Forelimb muscle (tissue), 1 donor: ENCODE data around the gene MCTP1. TPM values are rescaled to one million over a fixed set of nuclear protein-coding genes. Genes with fewer than 3 reads are reported as not detected.
"Not testable (repeated sequence)": the region's sequence is repeated elsewhere in the genome, so short reads cannot be mapped to it uniquely, and the experiment has no call there.

Experiments
- DNase-seq: peaks from one replicate; pipeline ENCODE4 v3.0.0-alpha.2; 2013; ENCODE audit warnings: low read depth
- polyA plus RNA-seq: library from polyadenylated mRNA; unstranded; fragments of 120-200 nt; gene quantifications from one replicate; pipeline ENCODE4 v1.2.1, GENCODE V29; 2013; ENCODE audit not compliant: insufficient read length

The MCTP1 gene
- polyA plus RNA-seq, 1 donor = 7.2 TPM

DNA sequence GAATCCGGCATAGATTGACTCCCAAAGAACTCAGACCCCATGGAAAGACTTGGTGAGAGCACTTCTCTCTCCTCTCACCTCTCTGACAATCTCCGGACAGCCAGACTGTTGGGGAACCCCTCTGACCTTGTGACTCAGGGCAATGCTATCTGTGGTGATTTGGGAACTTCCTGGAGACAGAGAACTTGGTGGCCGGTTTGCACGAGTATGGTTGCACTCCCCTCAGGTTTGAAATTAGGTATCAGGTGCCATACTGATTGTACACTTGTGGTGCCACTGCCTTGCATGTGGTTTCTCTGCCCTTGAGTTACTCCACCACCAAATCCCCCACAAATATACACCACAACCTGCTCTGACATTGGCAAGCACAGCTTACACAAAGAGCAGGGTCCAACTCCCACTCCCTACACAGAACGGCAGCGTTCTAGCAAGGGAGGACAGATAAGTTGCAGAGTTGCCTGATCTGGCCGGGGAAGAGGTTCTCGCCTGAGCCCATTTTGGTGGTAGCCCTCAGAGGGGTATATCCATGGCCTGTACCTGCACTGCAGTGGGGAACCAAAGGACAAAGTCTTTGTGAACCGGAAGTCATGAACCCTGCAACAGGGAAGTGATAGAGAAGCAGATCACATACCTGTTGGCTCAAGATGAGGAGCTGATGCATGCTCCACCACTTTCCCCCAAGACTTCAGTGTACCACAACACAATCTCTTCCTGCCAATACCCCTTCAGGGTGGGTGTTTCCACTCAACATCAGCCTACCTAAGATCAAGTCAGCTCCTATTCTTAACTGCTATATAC is 255.1 kb downstream of the MCTP1 start:
- no peak for DNase-seq

DNA sequence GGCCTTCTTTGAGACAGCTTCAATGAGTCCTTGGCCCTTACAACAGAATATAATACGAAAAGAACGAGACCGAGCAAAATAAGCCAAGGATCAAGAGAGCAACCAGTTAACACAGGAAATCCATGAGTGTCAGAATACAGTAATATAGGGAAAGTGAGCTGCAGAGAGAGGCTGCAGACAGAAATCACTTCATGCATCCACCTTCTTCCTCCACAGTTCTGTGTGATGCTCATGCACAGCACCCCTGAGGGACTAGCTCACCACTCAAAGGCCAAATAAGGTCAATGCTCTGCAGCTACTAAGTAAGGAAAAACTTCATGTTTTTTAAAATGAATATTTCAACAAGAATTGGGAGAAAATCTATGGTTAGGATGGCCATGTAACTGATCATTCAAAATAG is 257.1 kb downstream of the MCTP1 start:
- no peak for DNase-seq

DNA sequence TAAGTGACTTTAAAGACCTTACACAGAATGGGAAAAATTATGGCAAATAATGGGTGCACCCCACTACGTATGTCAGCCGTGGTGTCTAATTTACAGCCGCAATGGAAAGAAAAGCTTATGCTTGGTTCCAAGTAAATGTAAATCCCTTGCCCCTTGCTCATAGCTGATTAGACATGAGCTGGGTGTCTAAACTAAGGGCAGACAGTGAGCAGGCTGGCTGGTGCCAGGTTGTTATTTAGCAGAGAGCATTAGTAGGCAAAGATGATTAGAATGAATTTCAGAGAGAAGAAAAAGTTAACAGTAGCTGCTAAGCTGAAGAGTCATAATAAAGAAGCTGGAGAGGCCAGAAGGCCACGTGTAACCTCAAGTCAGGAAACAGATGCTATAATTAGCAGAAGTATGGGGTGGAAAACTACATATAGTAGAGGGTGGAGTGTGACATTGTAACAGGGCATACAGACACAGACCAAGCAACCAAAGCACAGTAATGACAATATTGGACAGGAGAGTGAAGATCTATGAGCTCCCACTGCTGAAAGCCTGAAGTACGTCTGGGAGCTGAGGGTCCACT is 257.7 kb downstream of the MCTP1 start:
- DNase-seq = peak; percentile 9

DNA sequence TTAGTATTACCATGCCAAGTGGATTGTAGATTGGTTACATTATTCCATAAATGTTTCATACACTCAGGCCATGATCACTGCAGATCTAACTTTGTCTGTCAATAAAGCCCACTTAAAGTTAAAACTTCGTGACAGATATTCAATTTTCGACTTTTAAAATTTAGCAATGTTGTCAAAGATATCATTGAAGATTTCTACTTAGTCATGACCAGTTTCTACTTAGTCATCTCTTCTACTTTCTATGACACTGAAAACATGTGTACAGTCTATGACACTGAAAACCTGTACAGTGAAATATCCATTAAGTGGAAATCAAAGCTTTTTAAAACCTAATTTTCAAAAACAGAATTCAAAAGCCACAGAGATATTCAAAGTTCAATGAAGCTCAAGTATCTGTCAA is 258.2 kb downstream of the MCTP1 start:
- no peak for DNase-seq

DNA sequence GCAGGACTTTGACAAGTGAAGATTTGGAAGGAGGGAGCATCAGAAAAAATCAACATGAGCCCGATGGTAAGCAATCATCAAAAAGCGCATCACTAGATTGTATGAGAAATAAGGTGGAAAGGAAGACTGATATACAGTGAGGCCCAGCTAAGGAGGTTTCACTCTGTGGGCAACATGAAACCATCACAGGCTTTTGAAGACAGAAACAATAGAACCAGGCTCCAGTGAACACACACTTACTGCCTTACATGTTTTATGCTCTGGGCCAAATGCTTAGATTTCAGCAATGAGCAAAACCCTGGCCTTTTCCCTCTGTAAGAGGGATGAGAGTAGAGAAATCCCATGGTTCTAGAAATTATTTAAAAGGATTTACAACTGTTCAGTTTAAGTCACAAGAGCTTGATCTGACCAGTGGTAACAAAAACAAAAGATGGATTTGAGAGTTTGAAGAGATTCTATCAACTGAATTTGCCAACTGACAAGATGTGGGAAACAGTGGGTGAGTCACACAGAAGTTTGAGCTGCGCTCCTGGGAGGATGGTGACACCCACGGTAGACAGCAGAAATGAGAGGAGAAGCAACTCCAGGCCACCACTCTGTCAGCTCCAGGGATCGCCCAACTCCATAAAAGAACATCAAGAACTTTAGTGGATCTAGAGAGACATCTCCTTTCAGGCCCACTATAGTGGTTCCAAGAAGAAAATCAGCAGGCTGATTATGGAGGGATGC is 261.8 kb downstream of the MCTP1 start:
- no peak for DNase-seq

DNA sequence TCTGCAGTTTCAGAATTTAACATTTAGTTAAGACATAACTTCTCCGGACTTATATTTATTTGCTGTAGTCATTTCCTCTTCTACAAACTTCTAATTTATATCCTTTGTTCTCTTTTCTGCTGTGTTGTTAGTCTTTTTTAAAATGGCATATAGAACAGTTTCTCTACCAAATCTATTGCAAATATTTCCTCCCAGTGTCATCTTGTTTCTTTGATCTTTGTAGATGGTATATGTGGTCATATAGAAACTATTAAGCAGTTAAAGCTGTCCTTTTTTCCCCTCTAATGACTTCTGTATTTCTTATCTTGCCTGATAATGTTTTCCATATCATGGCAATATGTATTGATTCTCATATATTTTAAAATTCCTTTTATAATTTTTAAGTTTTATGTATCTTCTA is 264.5 kb downstream of the MCTP1 start:
- no peak for DNase-seq

DNA sequence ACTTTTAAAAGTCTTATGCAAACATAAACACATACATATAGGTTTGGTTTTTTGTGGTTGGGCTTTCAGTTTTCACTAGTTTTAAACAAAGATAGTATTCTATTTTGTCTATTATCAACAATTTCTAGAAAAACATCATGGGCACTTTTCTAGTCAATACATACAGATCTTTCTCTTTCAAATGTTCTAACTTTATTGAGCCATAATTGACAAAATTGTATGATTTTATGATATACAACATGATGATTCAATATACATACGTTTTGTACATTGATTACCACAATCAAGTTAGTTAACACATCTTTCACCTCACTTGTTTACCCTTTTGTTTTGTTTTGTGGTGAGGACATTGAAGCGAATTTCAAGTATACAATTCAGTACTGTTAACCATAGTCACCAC is 265.9 kb downstream of the MCTP1 start:
- DNase-seq = no peak

DNA sequence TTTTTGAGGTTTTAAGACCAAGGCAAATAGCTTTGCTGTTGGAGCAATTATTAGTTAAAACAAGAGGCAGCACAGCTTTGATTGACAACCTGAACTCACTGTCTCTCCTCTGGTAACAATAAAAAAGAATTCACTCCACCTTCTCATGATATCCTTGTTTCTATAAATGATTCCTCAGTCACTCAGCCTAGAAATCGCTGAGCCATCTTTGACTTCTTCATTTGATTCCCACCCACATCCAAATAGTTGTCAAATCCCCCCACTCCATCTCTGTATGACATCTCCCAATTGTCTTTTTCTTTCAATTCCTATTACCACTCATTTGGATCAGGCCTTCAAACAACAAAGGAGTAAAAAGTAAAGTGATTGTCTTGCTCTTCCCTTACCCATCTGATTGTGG is 266.4 kb downstream of the MCTP1 start:
- DNase-seq = no peak

DNA sequence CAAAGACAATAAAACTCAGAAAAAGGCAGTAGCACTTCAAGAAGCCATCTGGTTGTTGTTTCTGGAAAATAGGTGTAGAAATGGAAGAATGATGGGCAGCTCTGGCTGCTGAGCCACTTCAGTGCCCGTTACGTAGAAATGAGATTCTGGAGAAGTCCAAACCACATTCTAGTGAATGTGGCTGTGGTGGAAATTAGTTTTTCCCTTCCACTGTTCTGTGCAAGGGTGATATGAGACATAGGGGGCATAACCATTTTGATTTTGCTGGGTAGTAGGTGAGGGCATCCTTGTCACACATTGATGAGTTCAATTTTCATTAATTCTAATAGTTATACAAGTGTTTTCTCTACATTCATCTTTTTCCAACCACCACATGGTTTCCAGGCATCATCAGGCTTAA is 275.1 kb downstream of the MCTP1 start:
- DNase-seq = no peak

DNA sequence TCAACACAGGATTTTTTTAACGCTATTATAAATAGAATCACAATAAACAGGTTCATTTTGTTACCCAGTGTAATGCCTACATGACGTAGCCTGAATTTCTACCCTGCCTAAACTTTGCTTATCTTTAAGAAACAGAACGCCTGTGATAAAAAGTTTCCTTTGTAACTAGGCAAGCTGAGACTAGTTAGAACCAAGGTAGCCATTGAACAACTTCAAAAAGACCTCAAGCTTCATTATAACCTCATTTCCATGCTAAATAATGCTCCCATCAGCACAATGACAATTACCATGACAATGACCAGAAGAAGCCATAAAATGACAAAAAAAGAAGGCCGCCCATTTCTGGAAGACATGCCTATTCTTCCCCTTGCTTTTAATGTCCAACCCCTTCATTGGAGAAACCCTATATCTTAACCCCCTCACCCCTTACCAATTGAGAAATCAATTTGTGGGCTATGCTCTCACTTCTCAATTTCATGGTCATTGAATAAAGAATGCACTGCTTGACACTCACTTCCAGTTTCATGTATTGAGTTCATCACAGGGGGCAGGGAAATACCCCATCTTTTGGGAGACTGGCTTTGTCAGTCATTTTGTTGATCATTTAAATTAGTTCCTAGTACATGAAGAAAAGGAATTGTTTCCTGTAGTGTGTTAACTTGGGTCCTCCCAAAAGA is 276.8 kb downstream of the MCTP1 start:
- DNase-seq = no peak

DNA sequence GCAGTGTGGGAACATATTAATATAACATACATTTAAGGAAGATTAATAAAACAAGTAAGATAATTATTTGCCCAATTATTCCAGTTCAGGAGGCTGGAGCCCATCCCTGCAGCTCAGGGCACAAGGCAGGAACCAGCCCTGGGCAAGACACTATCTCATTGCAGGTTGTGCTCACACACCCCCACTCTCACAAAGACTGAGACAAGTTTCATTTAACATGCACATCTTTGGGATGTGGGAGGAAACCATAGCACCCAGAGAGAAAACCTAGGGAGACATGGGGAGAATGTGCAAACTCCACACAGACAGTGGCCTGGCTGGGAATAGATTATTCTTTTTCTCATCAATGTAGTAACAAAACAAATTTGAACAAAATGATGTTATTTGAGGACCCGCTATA is 279.1 kb downstream of the MCTP1 start:
- DNase-seq = no peak

DNA sequence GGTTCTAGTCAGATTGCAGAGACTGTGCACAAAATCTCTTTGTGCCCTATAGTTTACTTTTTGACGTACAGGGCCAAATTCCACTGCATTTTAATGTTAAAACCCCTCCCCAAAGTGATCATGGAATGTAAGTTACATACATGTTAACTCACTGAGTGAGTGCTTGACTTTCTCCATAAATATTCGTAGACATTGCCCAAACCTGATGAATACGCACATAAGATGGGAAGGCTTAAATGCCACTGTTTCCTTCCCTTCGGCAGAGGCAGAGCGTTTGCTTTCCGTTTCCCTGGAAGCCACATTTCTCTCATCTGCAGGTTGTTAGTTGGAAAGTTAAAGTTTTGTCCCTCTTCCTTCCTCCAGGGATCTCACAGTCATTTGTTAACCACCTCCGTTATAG is 286.2 kb downstream of the MCTP1 start:
- no peak for DNase-seq

DNA sequence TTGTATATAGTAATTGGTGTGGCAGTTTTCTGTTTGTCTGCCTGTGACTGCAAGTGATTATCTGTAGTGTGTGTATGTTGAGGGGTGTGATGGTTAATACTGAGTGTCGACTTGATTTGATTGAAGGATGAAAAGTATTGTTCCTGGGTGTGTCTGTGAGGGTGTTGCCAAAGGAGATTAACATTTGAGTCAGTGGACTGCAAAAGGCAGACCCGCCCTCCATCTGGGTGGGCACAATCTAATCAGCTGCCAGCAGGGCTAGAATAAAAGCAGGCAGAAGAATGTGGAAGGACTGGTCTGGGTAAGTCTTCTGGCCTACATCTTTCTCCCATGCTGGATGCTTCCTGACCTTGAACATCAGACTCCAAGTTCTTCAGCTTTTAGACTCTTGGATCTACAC is 290.4 kb downstream of the MCTP1 start:
- not testable (repeated sequence) for DNase-seq

DNA sequence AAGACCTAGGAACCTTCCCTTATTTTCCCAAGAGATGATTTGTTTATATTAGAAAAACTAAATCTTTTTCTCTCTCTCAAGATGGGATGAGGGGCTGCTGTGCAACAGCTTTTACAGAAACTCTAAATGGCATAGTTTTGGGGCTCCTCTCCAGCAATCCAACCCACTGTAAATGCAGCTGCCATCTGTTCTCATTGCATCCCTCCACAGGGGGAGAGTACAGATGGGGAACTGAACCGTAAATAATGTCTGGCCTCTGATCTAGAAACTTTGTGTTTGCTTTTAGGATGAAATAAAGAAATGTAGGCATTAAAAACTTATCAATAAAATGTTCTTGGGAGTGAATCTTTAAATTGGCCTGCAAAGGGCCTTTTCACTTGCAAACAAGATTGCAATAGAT is 291.4 kb downstream of the MCTP1 start:
- no peak for DNase-seq

DNA sequence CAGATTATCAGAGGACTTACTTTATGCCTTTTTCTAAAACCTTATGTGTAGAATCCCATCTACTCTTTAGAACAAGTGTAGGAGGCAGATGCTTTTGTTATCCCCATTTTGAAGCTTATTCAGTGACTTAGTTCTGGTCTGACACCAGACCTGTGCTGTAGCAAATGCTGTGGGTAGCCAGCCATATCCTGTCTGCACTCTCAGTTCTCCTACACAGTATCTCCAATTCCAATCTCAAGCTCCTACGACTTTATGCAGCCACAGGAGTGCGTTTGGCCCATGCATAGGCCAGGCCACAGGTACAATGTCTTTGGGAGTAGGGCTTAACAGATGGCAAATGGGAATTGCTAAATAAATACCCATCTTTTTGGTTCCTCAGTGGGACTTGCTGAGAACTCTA is 292.6 kb downstream of the MCTP1 start:
- DNase-seq = no peak

DNA sequence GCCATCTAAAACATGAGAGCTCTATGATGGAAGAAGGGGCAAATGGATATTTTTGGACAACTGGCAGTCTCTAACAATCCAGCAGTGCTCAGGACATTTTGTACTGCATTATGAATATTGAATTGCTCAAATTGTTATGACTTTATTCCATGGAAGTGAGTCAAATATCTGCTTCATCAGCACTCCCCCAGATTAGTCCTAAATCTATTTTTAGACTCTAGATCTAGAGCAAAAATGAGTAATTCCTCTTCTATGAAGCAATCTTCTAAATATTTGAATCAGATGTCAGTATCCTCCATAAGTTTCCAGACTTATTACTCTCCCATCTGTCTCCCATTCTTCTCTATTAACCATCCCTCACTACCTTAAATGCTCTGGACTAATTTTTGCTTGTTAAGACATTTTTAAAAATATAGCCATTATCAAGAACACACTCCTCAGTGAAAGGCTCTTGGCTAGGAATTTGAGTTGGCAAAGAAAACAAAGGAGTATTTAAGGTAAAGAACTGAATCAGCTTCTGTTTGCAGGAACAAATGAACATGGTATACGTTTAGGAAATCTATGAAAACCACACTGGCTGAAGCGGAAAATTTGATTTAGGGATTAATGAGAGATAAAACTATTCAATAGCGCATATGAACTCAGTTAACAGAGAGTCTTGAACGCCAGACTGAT is 300.9 kb downstream of the MCTP1 start:
- DNase-seq = no peak

DNA sequence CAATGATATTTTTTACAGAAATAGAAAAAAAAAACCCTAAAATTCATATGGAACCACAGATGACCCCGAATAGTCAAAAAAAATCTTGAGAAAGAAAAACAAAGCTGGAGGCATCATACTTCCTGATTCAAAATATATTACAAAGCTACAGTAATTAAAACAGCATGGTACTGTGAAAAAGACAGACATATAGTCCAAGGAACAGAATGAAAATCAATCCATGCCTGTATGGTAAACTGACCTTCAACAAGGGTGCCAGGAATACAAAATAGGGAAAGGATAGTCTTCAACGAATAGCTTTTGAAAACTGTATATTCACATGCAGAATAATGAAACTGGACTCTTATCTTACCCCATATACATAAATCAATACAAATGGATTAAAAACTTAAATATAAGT is 307.5 kb downstream of the MCTP1 start:
- no peak for DNase-seq

DNA sequence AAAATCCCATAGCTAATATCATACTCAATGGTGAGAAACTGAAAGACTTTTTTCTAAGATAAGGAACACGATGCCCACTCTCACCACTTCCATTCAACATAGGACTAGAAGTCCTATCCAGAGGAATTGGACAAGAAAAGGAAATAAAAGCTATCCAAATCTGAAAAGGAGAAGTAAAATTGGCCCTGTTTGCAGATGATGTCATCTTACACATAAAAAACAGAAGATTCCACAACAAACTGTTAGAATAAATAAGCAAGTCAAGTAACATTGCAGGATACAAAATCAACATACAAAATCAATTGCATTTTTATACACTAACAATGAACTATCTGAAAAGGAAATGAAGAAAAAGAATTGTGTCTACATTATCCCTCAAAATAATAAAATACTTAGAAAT is 308.0 kb downstream of the MCTP1 start:
- DNase-seq = no peak

DNA sequence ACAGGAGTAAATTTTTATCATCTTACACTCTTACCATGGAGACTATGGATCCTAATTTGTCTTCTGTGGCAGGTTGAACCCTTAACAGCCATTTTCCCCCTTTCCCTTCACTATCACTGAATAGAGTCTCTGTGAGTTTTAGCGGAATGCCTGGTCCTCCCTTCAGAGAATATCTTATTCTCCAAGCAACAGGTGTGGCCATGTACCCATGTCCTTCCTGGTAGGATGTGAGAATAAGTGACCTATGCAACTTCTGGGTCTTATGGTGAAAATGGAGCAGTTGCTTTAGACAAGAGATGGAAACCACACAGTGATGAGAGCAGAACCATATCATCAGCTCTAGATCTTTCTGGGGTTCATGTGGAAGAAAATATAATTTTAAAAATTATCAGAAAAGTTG is 312.6 kb downstream of the MCTP1 start:
- DNase-seq = no peak

DNA sequence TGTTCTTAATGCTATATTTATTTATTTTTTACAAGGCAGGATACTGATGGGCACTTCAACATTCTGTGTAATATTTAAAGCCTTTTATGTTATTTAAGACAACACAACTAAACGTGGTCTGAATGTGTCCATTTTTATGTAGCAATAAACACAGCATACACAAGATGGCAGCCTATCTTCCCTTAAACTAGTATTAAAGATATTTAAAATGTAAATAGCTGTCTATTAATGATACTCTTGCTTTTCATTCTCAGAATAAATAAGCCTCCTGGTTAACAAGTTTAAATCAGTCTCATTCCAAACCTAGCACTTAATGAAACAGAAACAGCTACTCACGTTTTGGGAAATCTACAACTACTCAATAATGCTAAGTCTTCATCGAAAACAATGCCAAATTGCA is 315.7 kb downstream of the MCTP1 start:
- peak; percentile 6 for DNase-seq

DNA sequence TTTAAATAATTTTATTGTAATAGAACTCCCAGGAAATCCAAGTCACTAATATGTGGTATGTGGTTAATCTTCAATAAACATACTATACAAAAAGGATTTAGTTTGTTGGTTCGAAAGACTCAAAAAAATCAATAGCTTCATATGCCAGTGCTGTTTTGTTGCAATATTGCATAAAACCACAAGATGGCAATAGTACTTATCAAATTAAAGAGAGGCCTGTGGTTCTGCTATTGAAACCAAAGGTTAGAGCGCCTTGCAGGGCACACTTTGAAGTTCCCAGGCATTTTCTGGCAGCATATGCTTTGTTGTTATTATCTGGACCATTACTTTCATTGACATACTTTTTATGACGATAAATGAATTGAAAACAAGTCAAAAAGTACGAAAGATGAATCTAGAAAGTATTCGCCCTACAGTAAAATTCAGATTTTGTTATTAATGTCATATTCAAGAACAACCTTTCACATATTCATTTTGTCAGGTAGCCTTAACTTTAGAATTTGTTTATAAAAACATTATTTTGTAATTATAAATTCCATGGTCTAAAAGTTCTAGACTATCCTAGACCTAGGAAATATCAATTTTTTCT is 316.3 kb downstream of the MCTP1 start:
- DNase-seq = peak; percentile 31

DNA sequence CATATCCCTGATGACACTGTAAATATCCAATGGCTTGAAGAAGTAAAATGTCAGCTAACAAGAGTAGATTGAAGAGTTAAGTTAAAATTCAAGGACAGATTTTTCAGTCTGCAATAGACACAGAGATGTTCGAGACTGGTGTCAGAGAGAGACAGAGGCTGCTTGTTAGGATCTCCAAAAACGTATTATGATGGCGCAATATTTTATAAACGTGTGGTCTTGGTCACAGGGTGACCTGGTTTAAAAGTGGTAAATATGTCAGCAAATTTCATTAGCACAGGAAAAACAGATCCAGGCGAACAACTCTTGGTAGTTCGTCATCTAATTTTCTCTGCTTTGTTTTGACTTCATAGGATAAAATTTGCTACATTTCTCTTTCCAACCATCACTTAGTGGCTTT is 317.4 kb downstream of the MCTP1 start:
- no peak for DNase-seq
